Endothelial cell (in vitro differentiated cells): ENCODE results near the gene ARHGEF28. TPM values are rescaled to one million over a fixed set of nuclear protein-coding genes. Genes with fewer than 3 reads are reported as not detected.

Source experiments
- DNase-seq: peaks from one replicate; pipeline ENCODE4 v3.0.0; 2021; ENCODE audit warnings: low spot score
- H3K27ac Mint-ChIP-seq: one replicate; pipeline ENCODE4 v1.8.0; 2021; ENCODE audit warnings: mixed read lengths, inconsistent platforms; ENCODE audit not compliant: unreplicated experiment
- H3K27me3 Mint-ChIP-seq: one replicate; pipeline ENCODE4 v1.8.0; 2021; ENCODE audit warnings: mild to moderate bottlenecking, moderate library complexity, mixed read lengths, inconsistent platforms; ENCODE audit not compliant: unreplicated experiment
- H3K36me3 Mint-ChIP-seq: one replicate; pipeline ENCODE4 v1.8.0; 2021; ENCODE audit warnings: mild to moderate bottlenecking, low read depth, mixed read lengths, inconsistent platforms; ENCODE audit not compliant: unreplicated experiment
- H3K4me1 Mint-ChIP-seq: one replicate; pipeline ENCODE4 v1.8.0; 2021; ENCODE audit warnings: mild to moderate bottlenecking, mixed read lengths, inconsistent platforms; ENCODE audit not compliant: unreplicated experiment
- H3K4me3 Mint-ChIP-seq: one replicate; pipeline ENCODE4 v1.8.0; 2021; ENCODE audit warnings: mild to moderate bottlenecking, mixed read lengths, inconsistent platforms; ENCODE audit not compliant: unreplicated experiment
- H3K9me3 Mint-ChIP-seq: one replicate; pipeline ENCODE4 v1.8.0; 2021; ENCODE audit warnings: mixed read lengths, inconsistent platforms; ENCODE audit not compliant: unreplicated experiment
- CTCF ChIP-seq: fragments of 200-600 bp; sonication (generic); IDR thresholded peaks from one replicate; pipeline ENCODE4 v1.5.0; 2021; ENCODE audit warnings: antibody characterized with exemption; ENCODE audit not compliant: unreplicated experiment
- total RNA-seq: library from RNA; stranded (reverse); fragmentation: NEBNext Ultra II Directional; extraction: Animal tissue kit (Norgen Biotek cat#: 25700); gene quantifications from one replicate; pipeline ENCODE4 v1.2.1, GENCODE V29; 2021; ENCODE audit not compliant: unreplicated experiment

The ARHGEF28 gene
- total RNA-seq, 1 donor from 2014 or later: 1.5 TPM

GRCh38 chr5:73950912-73951430 is 325.0 kb downstream of the ARHGEF28 start:
- DNase-seq: no peak
- Mint-ChIP-seq H3K4me1 (peaks cover 10% of the 10 kb centered on the region), H3K4me3 (no peak overlapping the region), H3K27ac (no peak overlapping the region), H3K27me3 (peaks cover 4% of the 10 kb centered on the region), H3K9me3 (no peaks in the 10 kb centered on the region), H3K36me3 (no peaks in the 10 kb centered on the region)
- TF ChIP-seq CTCF: no peak

- Mint-ChIP-seq H3K4me1 (peaks cover 10% of the 10 kb centered on the region), H3K27ac (no peak overlapping the region), H3K9me3 (no peaks in the 10 kb centered on the region), H3K4me3 (no peak overlapping the region), H3K27me3 (peaks cover 4% of the 10 kb centered on the region), H3K36me3 (no peaks in the 10 kb centered on the region)
- no peak for DNase-seq
- no peak for TF ChIP-seq CTCF
These were observed 326.9 kb downstream of the ARHGEF28 start for GRCh38 chr5:73952872-73953271.

GRCh38 chr5:73954381-73954780 is 328.4 kb downstream of the ARHGEF28 start:
- Mint-ChIP-seq H3K27ac (no peak overlapping the region), H3K4me3 (no peak overlapping the region), H3K27me3 (peaks cover 2% of the 10 kb centered on the region), H3K36me3 (no peaks in the 10 kb centered on the region), H3K9me3 (no peaks in the 10 kb centered on the region), H3K4me1 (peaks cover 3% of the 10 kb centered on the region)
- no peak for TF ChIP-seq CTCF
- DNase-seq: no peak

- Mint-ChIP-seq H3K27me3 (peaks cover 2% of the 10 kb centered on the region), H3K36me3 (no peaks in the 10 kb centered on the region), H3K9me3 (no peaks in the 10 kb centered on the region), H3K4me1 (no peaks in the 10 kb centered on the region), H3K4me3 (no peak overlapping the region), H3K27ac (no peak overlapping the region)
- no peak for TF ChIP-seq CTCF
- no peak for DNase-seq
These were observed 329.4 kb downstream of the ARHGEF28 start for GRCh38 chr5:73955271-73955846.

- H3K36me3 Mint-ChIP-seq: no peaks in the 10 kb centered on the region
- no peaks in the 10 kb centered on the region for H3K9me3 Mint-ChIP-seq
- H3K4me3 Mint-ChIP-seq: no peak overlapping the region
- DNase-seq: no peak
- TF ChIP-seq CTCF: no peak
- no peaks in the 10 kb centered on the region for H3K4me1 Mint-ChIP-seq
- H3K27me3 Mint-ChIP-seq: peaks cover 2% of the 10 kb centered on the region
- H3K27ac Mint-ChIP-seq: no peak overlapping the region
These were observed 331.5 kb downstream of the ARHGEF28 start for GRCh38 chr5:73957397-73958001.
